Ramos (cell line): ENCODE measurements around the gene NEBL.

Source experiments
- in situ Hi-C: fragments of 300-500 bp; cut with MboI; formaldehyde crosslinking; loops from one replicate; pipeline ENCODE4 v1.14.3; 2022; ENCODE audit warnings: low sequenced_read_pairs; ENCODE audit not compliant: unreplicated experiment

Gene NEBL

DNA sequence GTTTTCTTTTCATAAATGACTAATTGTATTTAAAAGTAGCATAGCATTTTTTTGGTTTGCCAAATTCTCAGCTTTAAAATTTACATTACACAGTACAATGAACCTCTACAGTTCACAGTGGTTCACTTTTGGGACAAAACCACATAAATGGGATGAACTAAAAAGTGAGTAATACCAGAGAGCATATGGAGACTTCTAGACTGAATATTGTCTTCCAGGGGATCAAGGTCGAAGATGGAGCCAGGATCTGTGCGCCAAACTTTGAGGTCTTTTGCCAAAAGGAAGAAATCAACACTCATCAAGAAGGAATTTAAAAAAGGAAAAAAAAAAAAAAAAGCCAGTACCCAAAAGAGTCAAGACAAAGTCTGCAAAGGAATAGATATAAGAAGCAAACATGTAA is 87.5 kb downstream of the NEBL start:
- in situ Hi-C loops = no loop called here

GRCh38 chr10:20806487-20806886 is 90.6 kb downstream of the NEBL start:
- in situ Hi-C loops = no loop called here

DNA sequence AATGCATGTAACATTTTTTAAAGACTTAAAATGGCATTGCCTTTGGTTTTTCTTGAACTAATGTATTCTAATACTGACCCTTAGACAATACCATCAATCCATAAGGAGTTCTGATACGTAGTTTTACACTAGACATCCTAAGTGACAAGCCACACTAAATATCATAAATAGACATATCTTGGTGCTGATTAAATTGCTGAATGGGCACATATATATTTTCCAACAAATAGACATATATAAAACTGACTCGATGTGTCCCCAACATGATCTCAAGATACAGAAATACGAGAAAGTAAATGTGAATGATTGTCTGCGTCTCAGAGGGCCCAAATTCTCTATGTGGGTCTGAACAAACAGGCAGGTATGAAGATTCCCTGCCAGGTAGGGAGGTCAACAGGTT is 99.8 kb downstream of the NEBL start:
- in situ Hi-C loops = no loop called here

DNA sequence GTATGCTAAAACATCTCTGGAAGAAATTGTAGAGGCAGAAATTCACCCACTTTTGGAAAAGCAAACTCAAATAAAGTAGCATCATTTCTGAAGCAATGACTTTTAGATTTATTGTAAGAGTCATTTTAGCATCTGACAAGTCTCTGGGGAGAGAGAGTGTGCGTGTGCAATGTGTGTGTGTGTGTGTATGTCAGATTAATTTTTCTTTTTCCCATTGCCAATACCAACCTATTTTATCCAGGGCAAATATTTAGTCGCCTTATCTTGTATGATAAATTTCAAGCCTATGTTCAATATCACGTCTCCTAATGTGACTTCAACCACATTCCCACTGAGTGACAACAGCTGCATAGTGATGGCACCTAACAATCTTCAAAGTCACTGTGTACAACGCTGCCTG is 101.7 kb downstream of the NEBL start:
- in situ Hi-C loops = no loop called here

DNA sequence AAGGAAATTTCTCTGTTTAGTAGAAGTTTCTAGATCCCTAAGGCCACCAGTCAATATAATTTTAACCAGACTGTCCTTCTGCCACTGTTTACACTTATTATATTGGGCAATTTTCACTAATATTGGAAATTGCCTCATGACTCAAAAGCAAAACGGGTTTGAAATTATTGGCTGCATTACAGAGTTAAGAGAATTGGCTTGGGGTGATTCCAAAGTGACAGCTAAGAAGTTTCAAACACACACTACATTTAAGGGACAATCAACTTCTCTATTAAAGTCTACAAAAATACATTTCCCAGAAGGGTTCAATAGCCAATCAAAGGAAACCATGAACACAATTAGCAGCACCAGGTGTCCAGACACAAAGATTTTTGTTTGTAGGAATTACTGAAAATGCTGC is 111.9 kb downstream of the NEBL start:
- in situ Hi-C loops = no loop called here

GRCh38 chr10:20778008-20778757 is 118.9 kb downstream of the NEBL start:
- in situ Hi-C loops = no loop called here

DNA sequence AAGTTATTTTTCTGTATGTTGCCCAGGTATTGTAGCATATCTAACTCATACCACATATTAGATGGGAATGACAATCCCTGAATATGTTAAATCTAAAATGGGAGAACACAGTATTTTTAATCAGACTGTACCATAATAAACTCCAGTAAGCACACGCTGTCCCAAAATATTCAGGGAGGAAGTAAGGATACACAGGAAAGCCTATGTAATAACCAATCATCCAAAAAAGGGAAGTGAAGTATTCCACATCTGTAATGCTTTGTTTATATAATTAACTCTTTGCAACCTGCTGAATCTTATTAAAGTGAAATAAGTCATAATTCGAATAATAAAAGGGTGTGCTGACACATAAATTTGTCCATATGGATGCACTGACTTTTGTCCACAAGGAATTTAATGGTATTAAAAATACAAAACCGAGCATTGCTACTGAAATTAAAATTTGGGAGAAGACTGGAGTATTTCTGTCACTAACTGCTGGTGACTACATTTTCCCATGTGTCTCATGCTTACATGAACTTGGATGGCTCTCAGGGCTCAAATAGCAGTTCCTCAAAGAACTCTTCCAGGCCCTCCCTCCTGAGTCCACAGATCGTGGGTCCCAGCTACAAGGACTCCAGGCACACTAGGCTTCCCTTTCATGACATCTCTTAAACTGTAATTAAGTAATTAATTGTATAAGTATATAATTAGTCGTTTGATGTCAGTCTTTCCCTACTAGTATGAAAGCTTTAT is 120.6 kb downstream of the NEBL start:
- in situ Hi-C loops = no loop called here

- in situ Hi-C loops = no loop called here
Observed at GRCh38 chr10:20771051-20771450, 126.1 kb downstream of the NEBL start.

- in situ Hi-C loops = no loop called here
Observed at GRCh38 chr10:20769481-20769880, 127.6 kb downstream of the NEBL start.

- in situ Hi-C loops = no loop called here
Observed at GRCh38 chr10:20768843-20769242, 128.3 kb downstream of the NEBL start.

GRCh38 chr10:20767028-20767427 is 130.1 kb downstream of the NEBL start:
- in situ Hi-C loops = no loop called here

DNA sequence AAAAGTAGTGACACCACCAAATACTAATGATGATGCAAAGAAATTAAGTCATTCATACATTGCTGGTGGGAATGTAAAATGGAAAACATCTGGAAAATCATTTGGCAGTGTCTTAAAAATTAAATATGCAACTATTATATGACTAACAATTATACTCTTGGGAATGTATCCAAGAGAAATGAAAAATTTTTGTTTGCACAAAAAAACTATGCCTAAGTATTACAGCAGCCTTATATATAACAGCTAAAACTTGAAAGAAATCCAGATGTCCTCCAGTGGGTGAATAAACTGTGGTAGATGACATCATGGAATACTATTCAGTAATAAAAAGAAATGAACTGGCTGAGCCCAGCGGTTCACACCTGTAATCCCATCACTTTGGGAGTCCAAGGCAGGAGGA is 132.0 kb downstream of the NEBL start:
- in situ Hi-C loops = no loop called here

GRCh38 chr10:20760460-20760859 is 136.7 kb downstream of the NEBL start:
- in situ Hi-C loops = no loop called here

DNA sequence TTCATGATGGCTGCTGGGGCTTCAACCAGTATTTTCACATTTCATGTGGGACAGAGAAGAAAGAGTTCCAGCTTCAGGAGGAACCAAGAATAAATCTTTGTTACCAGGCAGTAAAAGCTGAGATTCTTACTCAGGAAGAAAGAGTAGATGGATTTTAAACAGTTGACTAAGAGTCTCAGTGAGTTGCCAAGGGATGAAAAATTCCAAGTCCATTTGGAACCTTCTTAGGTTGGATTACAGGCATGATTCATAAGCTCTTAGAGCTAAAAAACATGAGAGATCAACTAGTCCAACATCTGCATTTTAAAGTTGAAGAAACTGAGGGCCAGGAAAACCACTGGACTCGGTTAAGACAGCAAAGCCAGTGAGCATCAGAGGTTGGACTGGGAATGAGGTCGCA is 148.6 kb downstream of the NEBL start:
- in situ Hi-C loops = no loop called here

DNA sequence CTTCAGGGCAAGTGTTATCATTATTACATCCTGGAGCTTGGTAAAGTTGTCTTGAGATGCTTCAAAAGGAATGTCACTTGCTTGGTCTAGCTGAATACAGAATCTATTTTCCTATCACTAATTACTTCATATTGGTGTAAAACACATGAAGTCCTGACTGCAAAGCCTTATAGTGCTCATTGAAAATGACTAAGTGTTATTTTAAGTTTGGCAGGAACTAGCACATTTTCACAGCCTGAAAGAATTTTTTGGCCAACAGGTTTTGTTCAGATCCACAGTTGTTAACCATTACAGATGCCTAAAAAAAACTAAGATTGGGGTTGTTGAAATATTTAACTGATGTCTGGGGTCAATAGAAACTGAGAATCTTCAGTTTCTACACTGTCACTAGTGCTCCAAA is 149.3 kb downstream of the NEBL start:
- in situ Hi-C loops = no loop called here

DNA sequence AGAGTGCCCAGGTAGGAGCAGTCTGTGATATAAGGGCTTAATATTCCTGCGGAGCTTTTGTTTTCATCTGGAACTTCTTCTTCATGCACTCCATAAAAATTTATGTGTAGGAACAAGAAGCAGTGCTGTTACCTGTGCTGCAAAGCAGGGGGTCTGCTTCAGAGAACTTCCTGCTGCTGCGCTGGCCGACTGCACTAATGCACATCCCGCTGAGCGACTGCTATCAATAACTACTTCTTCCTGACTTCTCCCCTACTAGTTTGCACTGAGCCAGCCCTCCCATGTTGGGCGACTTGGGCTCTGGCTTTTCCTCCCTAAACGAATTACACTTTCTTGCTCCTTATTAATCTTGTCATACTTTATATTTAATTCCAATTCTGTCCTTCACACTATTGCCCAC is 150.3 kb downstream of the NEBL start:
- in situ Hi-C loops = no loop called here

- in situ Hi-C loops = no loop called here
Observed at GRCh38 chr10:20745556-20746375, 151.3 kb downstream of the NEBL start.

DNA sequence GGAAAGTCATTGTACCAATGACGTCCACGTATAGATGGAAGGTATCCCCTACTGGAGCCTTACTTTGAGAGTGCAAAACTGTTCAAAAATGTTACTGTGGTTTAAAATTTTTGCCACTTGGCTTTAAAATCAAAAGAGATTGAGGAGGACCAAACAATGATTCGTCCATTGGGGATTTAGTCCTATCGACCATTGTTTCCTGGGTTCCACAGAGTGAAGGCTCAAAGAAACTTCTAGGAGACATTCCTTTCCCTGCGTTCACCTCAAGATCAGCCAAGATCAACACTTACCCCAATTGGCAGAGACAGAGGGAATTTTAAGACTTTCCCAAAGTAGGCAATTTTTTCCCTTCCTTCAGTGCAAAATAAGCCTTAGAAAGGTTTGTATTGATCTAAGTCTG is 152.3 kb downstream of the NEBL start:
- in situ Hi-C loops = no loop called here

GRCh38 chr10:20743942-20744341 is 153.2 kb downstream of the NEBL start:
- in situ Hi-C loops = no loop called here

DNA sequence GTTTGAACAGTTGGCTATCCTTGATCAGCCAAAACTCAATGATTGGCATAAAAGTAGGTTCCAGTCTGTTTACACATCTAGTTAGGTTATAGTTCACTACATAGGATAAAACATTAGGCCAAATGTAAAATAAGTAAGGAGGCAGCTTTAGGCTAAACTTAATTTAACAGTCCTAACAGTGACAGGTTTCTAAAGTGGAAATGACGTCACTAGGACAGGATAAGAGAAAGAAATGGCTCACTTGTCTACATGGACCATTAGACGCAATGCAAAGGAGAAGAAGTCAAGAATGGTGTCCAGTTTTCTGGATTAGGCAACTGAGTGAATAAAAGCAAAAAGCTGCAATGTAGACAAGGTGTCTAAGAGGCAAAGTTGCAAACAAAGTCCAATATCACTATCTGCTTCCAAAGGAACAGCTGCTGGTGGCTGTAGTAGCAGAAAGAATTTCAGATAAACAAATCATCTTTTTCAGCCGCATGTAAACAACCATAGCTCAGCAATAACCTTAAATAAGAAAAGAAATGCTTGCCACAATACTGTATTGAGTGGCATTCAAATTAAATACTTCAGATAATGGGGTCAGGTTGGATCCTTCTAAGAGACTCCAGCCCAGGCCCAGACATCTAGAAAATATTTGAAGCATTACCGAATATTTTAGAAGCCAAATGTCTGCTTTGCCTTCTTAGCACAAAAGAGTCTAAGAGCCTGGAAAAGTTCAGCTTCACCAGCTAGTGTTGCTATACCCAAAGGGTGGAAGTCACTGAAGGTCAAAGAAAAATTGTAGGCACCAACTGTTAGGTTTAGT is 154.2 kb downstream of the NEBL start:
- in situ Hi-C loops = no loop called here
